ENCODE measurements around the gene ABCA2.

ABCA2 gene

GRCh38 chr9:136978865-136979544 lies 49.0 kb downstream of the ABCA2 start:
- no peak for DNase-seq (ENCODE audit: low read depth)

GRCh38 chr9:136978073-136978864 lies 49.8 kb downstream of the ABCA2 start:
- peak; percentile 53 for DNase-seq (ENCODE audit: low read depth)

DNA sequence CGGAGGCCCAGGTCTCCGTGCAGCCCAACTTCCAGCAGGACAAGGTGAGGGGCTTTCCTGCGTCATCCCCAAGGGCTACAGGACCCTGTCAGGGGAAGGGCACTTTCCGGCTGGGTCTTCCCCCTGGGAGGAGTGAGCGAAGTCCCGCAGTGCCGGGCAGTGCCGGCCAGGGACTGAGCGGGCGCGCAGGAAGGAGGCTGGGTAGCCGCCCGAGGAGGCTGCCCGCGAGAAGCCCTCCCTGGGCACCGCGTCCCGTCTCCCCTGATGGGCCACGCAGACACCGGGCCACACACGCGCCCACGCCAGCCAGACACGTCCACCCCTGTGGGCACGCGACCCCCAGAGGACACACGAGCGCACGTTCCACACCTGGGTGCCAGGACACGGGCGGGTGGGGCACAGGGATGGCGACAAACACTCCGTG lies 50.4 kb downstream of the ABCA2 start:
- DNase-seq (ENCODE audit: low read depth) = no peak

GRCh38 chr9:136977223-136977622 lies 50.8 kb downstream of the ABCA2 start, which contains the start of gene PTGDS:
Gene PTGDS, plus strand, starts transcription at chr9:136977504. Its CDS starts 75 bp downstream, at chr9:136977579.
- DNase-seq (ENCODE audit: low read depth) = no peak

DNA sequence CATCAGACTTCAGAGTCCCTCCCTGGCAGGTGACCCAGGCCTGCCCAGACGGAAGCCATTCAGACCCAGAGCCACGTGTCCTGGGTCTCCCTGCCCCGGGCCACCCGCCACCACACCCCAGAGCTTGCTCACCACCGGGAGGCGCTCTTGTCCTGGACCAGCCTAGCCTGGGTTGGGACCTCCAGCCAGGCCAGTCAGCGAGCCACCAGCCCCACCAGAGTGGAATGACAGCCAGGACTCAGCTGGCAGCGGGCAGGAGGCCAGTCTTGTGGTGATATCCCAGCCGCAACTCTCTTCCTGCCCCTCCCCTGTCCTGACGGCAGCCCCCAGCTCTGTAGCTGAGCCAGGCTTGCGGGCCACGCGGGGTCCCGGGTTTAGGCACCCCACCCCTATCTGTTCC lies 52.4 kb downstream of the ABCA2 start:
- peak; percentile 87 for DNase-seq (ENCODE audit: low read depth)

DNA sequence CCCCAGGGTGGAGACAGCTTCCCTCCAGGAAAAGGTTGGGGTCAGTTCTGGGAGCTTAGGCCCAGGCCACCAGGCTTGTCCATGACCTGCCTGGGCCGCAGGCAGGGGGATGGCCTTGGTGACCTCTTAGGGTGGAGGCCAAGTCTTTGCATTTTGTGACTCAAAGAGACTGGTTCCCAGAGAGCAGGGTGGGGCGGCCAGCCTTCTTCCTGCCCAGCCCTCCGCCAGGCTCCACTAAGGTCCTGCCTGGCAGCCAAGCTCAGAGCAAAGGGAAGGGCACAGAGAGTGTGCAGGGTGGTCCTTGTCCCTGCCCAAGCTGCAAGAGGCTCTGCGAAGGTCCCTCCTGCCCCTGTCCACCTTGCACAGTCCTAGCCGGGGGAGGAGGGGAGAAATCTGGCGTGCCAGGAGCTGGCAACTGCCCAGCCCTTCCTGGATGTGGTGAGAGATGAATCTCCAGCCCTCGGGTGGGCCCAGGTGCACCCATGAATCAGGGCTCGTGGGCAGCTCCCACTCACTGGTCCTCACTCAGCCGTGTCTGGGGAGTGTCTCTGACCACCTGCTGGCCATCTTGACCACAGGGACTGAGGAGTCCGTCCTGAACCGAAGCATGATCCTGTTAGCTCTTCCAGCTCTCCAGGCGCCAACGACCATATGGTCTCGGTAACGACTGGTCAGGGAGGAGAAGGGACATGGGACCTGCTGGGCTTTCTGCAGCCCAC lies 53.1 kb downstream of the ABCA2 start:
- DNase-seq (ENCODE audit: low read depth) = no peak

- DNase-seq (ENCODE audit: low read depth) = no peak
These were observed 54.1 kb downstream of the ABCA2 start for GRCh38 chr9:136973618-136974617.

- DNase-seq (ENCODE audit: low read depth) = no peak
These were observed 55.3 kb downstream of the ABCA2 start for GRCh38 chr9:136972743-136973142.

DNA sequence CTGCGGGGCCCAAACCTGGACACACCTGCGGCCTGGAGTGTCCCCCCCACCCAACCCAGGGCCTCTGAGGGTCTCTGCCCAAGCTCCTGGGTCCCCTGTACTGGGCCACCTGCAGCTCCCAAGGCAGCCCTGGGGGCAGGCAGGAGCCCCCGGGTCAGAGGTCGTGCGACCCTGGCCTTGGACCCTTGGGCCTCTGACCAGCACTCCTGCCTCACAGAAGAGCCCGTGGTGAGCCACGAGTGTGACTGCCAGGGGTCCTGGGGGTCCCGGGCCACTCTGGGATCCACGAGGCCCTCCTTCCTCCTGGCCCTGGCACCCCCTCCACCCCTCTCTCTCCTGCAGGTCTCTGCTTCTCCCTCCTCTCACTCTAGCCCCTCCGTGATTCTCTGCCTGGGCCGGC lies 55.7 kb downstream of the ABCA2 start:
- no peak for DNase-seq (ENCODE audit: low read depth)

DNA sequence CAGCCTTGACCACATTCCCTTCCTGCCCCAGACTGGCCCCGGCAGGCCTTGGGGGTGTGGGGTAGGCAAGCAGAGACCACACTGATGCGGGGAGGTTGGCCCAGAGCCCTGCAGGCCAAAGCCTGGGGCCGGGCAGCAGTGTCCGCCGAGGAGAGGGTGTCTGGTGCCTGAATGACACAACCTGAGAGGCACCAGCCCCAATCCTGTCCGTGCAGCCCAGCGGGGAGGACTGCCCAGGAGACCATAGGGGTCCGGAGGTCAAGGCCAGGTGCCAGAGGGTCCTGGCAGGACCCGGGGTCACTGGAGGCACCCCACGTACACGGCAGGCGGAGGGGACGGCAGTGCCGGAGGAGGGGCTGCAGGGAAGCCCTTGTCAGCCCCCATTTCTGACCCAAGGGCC lies 56.3 kb downstream of the ABCA2 start:
- no peak for DNase-seq (ENCODE audit: low read depth)

- DNase-seq (ENCODE audit: low read depth) = no peak
These were observed 57.7 kb downstream of the ABCA2 start for GRCh38 chr9:136970361-136970760.

- no peak for DNase-seq (ENCODE audit: low read depth)
These were observed 58.3 kb downstream of the ABCA2 start for GRCh38 chr9:136969774-136970173.

- no peak for DNase-seq (ENCODE audit: low read depth)
These were observed 58.9 kb downstream of the ABCA2 start for GRCh38 chr9:136969150-136969549.

DNA sequence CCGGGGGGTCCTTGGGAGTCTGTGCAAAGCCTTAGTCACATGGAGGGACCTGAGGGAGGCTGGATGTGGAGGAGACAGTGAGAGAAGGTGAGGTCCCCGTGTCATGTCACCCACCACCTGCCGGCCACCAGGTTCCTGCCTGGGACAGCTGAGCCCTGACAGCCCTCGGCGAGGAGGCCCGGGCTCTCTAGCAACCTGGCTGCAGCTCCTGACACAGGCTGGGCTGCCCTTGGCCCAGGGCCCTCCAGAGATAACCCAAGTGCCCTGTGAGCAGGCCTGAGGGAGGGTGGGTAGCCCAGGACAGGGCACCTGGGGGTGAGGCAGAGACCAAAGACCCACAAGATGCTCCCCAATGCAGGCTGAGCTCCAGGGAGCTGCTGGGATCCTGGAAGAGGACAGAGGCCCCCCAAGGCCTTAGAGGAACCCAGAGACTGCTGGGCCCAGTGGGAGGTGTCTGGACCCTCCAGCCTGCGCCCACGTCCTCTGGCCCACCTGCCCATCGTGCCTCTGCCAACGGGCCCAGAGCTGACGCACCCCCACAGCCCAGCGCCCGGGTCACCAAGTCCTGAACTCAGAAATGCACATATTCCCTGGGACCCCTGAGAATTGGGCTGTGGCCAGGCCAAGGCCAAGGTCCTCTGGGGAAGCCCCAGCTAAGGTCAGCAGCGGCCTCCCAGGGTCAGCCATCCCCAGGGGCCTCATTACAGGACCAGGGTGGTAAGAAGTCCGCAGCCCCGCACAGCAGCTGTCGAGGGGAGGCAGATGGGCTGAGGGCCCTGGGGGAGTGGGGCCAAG lies 59.5 kb downstream of the ABCA2 start:
- no peak for DNase-seq (ENCODE audit: low read depth)

GRCh38 chr9:136965771-136966484 lies 62.1 kb downstream of the ABCA2 start:
- no peak for DNase-seq (ENCODE audit: low read depth)

GRCh38 chr9:136964833-136965422 lies 63.1 kb downstream of the ABCA2 start:
- no peak for DNase-seq (ENCODE audit: low read depth)

DNA sequence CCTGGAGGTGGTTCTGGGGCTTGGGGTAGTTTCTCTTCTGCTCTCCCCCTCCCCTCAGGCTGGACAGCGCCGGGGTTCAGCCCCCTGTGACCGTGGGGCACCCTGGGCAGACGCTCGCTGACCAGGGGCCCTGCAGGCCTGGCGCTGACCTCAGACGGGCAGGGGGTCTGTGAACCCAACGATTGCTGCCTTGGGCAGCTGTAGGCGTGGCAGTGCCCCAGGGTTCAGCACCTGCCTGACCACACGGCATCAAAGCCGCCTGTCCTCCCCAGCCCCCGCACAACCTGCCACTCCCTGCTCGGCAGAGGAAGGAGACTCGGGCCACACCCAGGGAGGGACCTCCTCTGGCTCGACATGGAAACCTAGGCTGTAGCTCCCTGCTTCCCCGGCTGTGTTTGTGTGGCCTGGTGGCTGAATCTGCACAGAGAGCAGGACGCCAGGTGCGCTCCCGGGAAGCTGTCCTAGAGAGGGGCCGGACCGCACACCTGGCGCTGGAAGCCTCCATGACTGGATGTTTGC lies 63.8 kb downstream of the ABCA2 start:
- DNase-seq (ENCODE audit: low read depth) = no peak

- DNase-seq (ENCODE audit: low read depth) = no peak
These were observed 64.3 kb downstream of the ABCA2 start for GRCh38 chr9:136963751-136964150.

DNA sequence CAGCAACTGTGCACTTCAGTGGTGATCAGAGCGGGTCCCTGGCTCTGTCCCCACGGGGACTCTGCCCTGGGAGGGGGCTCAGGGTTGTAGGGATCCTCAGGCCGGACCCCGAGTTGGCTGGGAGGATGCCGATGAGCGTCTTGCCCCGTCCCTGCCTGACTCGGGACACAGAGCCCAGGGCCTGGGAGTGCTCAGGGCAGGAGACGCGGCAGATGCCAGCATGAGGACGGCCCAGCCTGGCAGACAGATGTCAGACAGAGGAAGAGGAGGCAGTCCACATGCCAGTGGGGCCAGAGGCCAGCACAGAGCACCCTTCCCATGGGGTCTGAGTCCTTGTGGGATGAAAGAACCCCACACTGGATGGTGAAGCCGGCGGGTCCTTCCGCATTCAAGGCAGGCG lies 64.7 kb downstream of the ABCA2 start:
- DNase-seq (ENCODE audit: low read depth) = no peak

Measured in CMK (cell line).